OCI-LY3 (cell line): ENCODE measurements around the gene GRAMD2A.

Source experiments
- EZH2phosphoT487 ChIP-seq: fragments of 200-600 bp; shearing (Covaris generic); IDR thresholded peaks from 2 replicates; pipeline ENCODE4 v1.6.1; 2018; ENCODE audit warnings: antibody characterized with exemption, mixed run types, low read depth
- TF ChIP-seq, protein P1 (sequence below): fragments of 200-600, 300-600 bp; sonication (generic); IDR thresholded peaks from 2 replicates; pipeline ENCODE4 v1.5.1; 2014; ENCODE audit warnings: antibody characterized with exemption, low read length, low read depth

DNA sequence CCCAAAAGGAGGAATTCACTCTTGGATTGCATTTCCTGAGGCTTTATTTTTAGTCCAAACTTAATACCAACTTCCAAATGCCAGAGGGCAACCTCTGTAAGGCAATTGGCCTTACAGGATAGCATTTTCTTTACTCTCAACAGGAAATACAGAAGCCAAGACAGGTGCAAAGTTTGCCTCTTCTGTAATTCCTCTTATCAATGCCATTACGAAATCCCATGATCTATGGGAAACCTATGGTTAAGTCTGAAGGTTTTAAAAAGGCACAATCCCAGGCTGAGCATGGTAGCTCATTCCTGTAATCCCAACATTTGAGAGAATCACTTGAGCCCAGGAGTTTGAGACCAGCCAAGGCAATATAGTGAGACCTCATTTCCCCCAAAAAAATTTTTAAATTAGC lies 18.5 kb upstream of the GRAMD2A start:
- TF ChIP-seq, protein P1, sequence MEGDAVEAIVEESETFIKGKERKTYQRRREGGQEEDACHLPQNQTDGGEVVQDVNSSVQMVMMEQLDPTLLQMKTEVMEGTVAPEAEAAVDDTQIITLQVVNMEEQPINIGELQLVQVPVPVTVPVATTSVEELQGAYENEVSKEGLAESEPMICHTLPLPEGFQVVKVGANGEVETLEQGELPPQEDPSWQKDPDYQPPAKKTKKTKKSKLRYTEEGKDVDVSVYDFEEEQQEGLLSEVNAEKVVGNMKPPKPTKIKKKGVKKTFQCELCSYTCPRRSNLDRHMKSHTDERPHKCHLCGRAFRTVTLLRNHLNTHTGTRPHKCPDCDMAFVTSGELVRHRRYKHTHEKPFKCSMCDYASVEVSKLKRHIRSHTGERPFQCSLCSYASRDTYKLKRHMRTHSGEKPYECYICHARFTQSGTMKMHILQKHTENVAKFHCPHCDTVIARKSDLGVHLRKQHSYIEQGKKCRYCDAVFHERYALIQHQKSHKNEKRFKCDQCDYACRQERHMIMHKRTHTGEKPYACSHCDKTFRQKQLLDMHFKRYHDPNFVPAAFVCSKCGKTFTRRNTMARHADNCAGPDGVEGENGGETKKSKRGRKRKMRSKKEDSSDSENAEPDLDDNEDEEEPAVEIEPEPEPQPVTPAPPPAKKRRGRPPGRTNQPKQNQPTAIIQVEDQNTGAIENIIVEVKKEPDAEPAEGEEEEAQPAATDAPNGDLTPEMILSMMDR: no peak
- no peak for TF ChIP-seq EZH2phosphoT487
